Inflammatory macrophage (primary cell): ENCODE measurements around the gene DEFB128.

Experiments
- DNase-seq, 2 donors: peaks; one replicate each; pipeline ENCODE4 v3.0.0-alpha.2; 2020 to 2022

Gene DEFB128

GRCh38 chr20:152131-152530 is 37.4 kb downstream of the DEFB128 start:
- DNase-seq = no peak

GRCh38 chr20:145877-146276 is 43.6 kb downstream of the DEFB128 start:
- DNase-seq = no peak

GRCh38 chr20:142290-142689 is 47.2 kb downstream of the DEFB128 start, which contains the start of gene DEFB126:
Gene DEFB126, plus strand, starts transcription at chr20:142590. Its CDS starts 39 bp downstream, at chr20:142629.
- DNase-seq = no peak
